ENCODE results near the gene LCE3B. TPM values are rescaled to one million over a fixed set of nuclear protein-coding genes. Genes with fewer than 3 reads are reported as not detected.

Gene LCE3B
- total RNA-seq, 2 experiments from 2014 or later, result not detected

DNA sequence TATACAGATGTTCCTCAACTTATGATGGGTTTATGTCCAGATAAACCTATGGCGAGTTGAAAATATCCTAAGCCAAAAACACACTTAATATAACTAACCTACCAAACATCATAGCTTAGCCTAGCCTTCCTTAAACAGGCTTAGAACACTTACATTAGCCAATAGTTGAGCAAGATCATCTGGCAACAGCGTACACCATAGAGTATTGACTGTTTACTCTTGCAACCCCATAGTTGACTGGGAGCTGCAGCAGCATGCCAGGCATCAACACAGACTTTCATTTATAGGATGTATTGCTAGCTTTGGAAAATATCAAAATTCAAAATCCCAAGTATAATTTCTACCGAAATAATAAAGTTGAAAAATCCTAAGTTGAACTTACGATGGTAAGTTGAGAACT, 44.1 kb downstream of the LCE3B start:
- no peak for TF ChIP-seq CTCF (IDR thresholded peaks at IDR 0.05)
- intact Hi-C loops (cut with DNase I, micrococcal nuclease), result no loop called here
- POLR2A ChIA-PET, result no interaction called here

GRCh38 chr1:152658649-152659048, 45.0 kb downstream of the LCE3B start:
- Histone ChIP-seq H3K27me3 (ENCODE audit: control insufficient read depth in 1 of 2, insufficient read depth in 2 of 2, low read length in 2 of 2) (peaks cover 7 to 18% of the 10 kb centered on the region in 2 experiments), H3K27ac (ENCODE audit: low read depth in 1 of 2, low read length in 2 of 2) (no peak overlapping the region), H3K36me3 (ENCODE audit: insufficient read depth, low read length) (no peaks in the 10 kb centered on the region), H3K4me3 (ENCODE audit: low read length) (no peak overlapping the region), H3K9me3 (ENCODE audit: control insufficient read depth in 1 of 2, insufficient read depth in 1 of 2, low read length in 2 of 2) (no peaks in the 10 kb centered on the region), H3K4me1 (ENCODE audit: insufficient read depth, low read length) (no peaks in the 10 kb centered on the region)
- no peaks in the 10 kb centered on the region for H3K36me3 Mint-ChIP-seq (ENCODE audit: low read depth)
- no peak for TF ChIP-seq CTCF (IDR thresholded peaks at IDR 0.05)
- no peak overlapping the region for H3K4me3 Mint-ChIP-seq
- DNase-seq, result no peak
- POLR2A ChIA-PET, result no interaction called here
- peaks cover 29% of the 10 kb centered on the region for H3K27me3 Mint-ChIP-seq
- intact Hi-C loops (cut with DNase I, micrococcal nuclease), result no loop called here
- CTCF ChIA-PET, result no interaction called here
- no peak overlapping the region for H3K27ac Mint-ChIP-seq
- no peak for ATAC-seq (ENCODE audit: poor library complexity)
- H3K4me1 Mint-ChIP-seq (ENCODE audit: low read depth), result no peaks in the 10 kb centered on the region
- no peaks in the 10 kb centered on the region for H3K9me3 Mint-ChIP-seq

More for the DNA sequence above, 44.1 kb downstream of the LCE3B start:
- ATAC-seq (ENCODE audit: poor library complexity) (no peak), DNase-seq (no peak)
- Histone ChIP-seq H3K27me3 (ENCODE audit: control insufficient read depth in 1 of 2, insufficient read depth in 2 of 2, low read length in 2 of 2) (peaks cover 1 to 12% of the 10 kb centered on the region in 2 experiments), H3K27ac (ENCODE audit: low read depth in 1 of 2, low read length in 2 of 2) (no peak overlapping the region), H3K4me1 (ENCODE audit: insufficient read depth, low read length) (no peaks in the 10 kb centered on the region), H3K4me3 (ENCODE audit: low read length) (no peak overlapping the region), H3K36me3 (ENCODE audit: insufficient read depth, low read length) (no peaks in the 10 kb centered on the region), H3K9me3 (ENCODE audit: control insufficient read depth in 1 of 2, insufficient read depth in 1 of 2, low read length in 2 of 2) (no peaks in the 10 kb centered on the region)
- H3K9me3 Mint-ChIP-seq, result no peaks in the 10 kb centered on the region
- H3K4me3 Mint-ChIP-seq, result no peak overlapping the region
- H3K36me3 Mint-ChIP-seq (ENCODE audit: low read depth), result no peaks in the 10 kb centered on the region
- peaks cover 22% of the 10 kb centered on the region for H3K27me3 Mint-ChIP-seq
- CTCF ChIA-PET, result no interaction called here
- H3K27ac Mint-ChIP-seq, result no peak overlapping the region
- no peaks in the 10 kb centered on the region for H3K4me1 Mint-ChIP-seq (ENCODE audit: low read depth)

DNA sequence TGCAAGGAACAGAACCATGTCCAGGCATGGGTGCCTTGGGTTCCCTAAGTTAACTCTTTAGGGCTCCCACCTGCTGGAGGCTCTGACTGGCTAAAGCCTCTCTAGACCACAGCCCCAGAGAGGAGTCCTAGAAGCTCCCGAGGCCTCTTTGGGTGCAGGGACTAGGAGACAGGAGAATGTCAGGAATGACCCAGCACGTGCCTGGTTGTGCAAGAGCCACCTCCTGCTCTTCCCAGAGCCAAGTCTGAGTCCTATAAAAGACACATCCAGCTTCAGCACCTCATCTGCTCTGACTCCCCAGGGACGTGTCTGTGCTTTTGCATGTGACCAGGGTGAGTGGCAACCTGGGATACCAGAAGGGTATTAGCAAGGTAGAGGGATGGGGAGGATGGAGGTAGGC, 49.5 kb downstream of the LCE3B start, which contains the start of gene LCE2D:
TSS of gene LCE2D (plus strand) at position 283 of the 400 bp plus-strand sequence. CDS start 726 bp downstream, outside the sequence.
- no peak within 1 kb of the TSS for H3K4me3 Mint-ChIP-seq
- H3K27ac Mint-ChIP-seq, result no peak within 1 kb of the TSS
- no peak for ATAC-seq (ENCODE audit: poor library complexity)
- peaks cover 7 to 13% of the 10 kb centered on the region in 2 experiments for H3K27me3 ChIP-seq (ENCODE audit: control insufficient read depth in 1 of 2, insufficient read depth in 2 of 2, low read length in 2 of 2)
- no peaks in the 10 kb centered on the region for H3K36me3 ChIP-seq (ENCODE audit: insufficient read depth, low read length)
- no peak for TF ChIP-seq CTCF (IDR thresholded peaks at IDR 0.05)
- H3K36me3 Mint-ChIP-seq (ENCODE audit: low read depth), result no peaks in the 10 kb centered on the region
- H3K4me1 Mint-ChIP-seq (ENCODE audit: low read depth), result no peaks in the 10 kb centered on the region
- peaks cover 46% of the 10 kb centered on the region for H3K27me3 Mint-ChIP-seq
- ChIA-PET POLR2A (no interaction called here), CTCF (no interaction called here)
- DNase-seq, result no peak
- intact Hi-C loops (cut with DNase I, micrococcal nuclease), result no loop called here
- no peaks in the 10 kb centered on the region for H3K9me3 ChIP-seq (ENCODE audit: control insufficient read depth in 1 of 2, insufficient read depth in 1 of 2, low read length in 2 of 2)
- H3K4me1 ChIP-seq (ENCODE audit: insufficient read depth, low read length), result no peaks in the 10 kb centered on the region
- no peak within 1 kb of the TSS for H3K4me3 ChIP-seq (ENCODE audit: low read length)
- H3K9me3 Mint-ChIP-seq, result no peaks in the 10 kb centered on the region
- no peak within 1 kb of the TSS for H3K27ac ChIP-seq (ENCODE audit: low read depth in 1 of 2, low read length in 2 of 2)

Other genes with a start within 250 kb of the LCE3B start
- not detected for gene CRNN, start 199.5 kb upstream of the LCE3B start, total RNA-seq
- not detected for gene LCE5A, start 103.0 kb upstream of the LCE3B start, total RNA-seq
- gene CRCT1, start 99.3 kb upstream of the LCE3B start, total RNA-seq, result not detected
- gene LCE3E, start 47.0 kb upstream of the LCE3B start, total RNA-seq, result not detected
- gene LCE3D, start 33.3 kb upstream of the LCE3B start, total RNA-seq, result not detected
- not detected for gene LCE3C, start 13.6 kb upstream of the LCE3B start, total RNA-seq
- not detected for gene LCE3A, start 9.3 kb downstream of the LCE3B start, total RNA-seq
- gene LCE2D, start 49.6 kb downstream of the LCE3B start, total RNA-seq, result not detected
- gene LCE2C, start 61.5 kb downstream of the LCE3B start, total RNA-seq, result not detected
- not detected for gene LCE2B, start 72.3 kb downstream of the LCE3B start, total RNA-seq
- not detected for gene LCE2A, start 84.5 kb downstream of the LCE3B start, total RNA-seq
- gene LCE4A, start 94.3 kb downstream of the LCE3B start, total RNA-seq, result not detected
- gene KPRP, start 144.2 kb downstream of the LCE3B start, total RNA-seq, result not detected
- gene LCE1F, start 161.3 kb downstream of the LCE3B start, total RNA-seq, result not detected
- gene LCE1E, start 172.4 kb downstream of the LCE3B start, total RNA-seq, result not detected
- not detected for gene LCE1D, start 182.9 kb downstream of the LCE3B start, total RNA-seq
- gene LCE1C, start 192.8 kb downstream of the LCE3B start, total RNA-seq, result not detected
- gene LCE1B, start 198.2 kb downstream of the LCE3B start, total RNA-seq, result not detected
- gene LCE1A, start 213.7 kb downstream of the LCE3B start, total RNA-seq, result not detected
- gene LCE6A, start 229.0 kb downstream of the LCE3B start, total RNA-seq, result not detected
- not detected for gene LCE7A, start 246.2 kb downstream of the LCE3B start, total RNA-seq